A549 (cell line): Measurements from ENCODE around the gene OPHN1. TPM values are rescaled to one million over a fixed set of nuclear protein-coding genes. Genes with fewer than 3 reads are reported as not detected.
A peak's percentile ranks its signal among the peaks of the same experiment; 100 is the strongest.

ENCODE experiments used
- ATAC-seq, 2 experiments: fragments of 200-7000 bp in 1 of 2; fragments of >200 bp in 1 of 2; cut with Nextera tagmentation in 1 of 2; cut with Tn5 transposase in 1 of 2; 3 replicates each; pipeline versions ENCODE4 v1.8.0 to v1.9.1; 2018 to 2020; ENCODE audit warnings: mild to moderate bottlenecking in 1 of 2, moderate library complexity in 1 of 2
- CTCF ChIA-PET: fragments of 300-600 bp; sonication (Branson Sonifier 250); formaldehyde crosslinking; extraction: SDS; loops from one replicate; lab custom pipeline; 2021; ENCODE audit warnings: antibody characterized with exemption, inconsistent platforms; lab: Yijun Ruan, JAX
- POLR2A ChIA-PET: fragments of 350-600 bp; formaldehyde crosslinking; extraction: SDS; loops from one replicate; lab custom pipeline; 2021; ENCODE audit warnings: antibody characterized with exemption, inconsistent platforms; lab: Yijun Ruan, JAX
- DNase-seq, 2 experiments: peaks; one replicate each; pipeline versions ENCODE4 v3.0.0 to v3.0.0-alpha.2; 2011 to 2016; ENCODE audit warnings: low read depth in 1 of 2, low spot score in 1 of 2
- FAIRE-seq: peaks from 2 replicates; lab custom pipeline; 2011; peaks lifted over from hg19 to GRCh38; lab: Jason Lieb, UNC
- H3K27ac ChIP-seq, 2 experiments: fragments of >200 bp; sonication (Bioruptor Twin); formaldehyde crosslinking; 3 replicates each; pipeline ENCODE4 v1.5.1; 2016 to 2017
- H3K4me1 ChIP-seq: fragments of >200 bp; sonication (Bioruptor Twin); formaldehyde crosslinking; 3 replicates; pipeline ENCODE4 v1.6.1; 2016
- H3K4me2 ChIP-seq: fragments of >200 bp; sonication (Bioruptor Twin); formaldehyde crosslinking; 3 replicates; pipeline ENCODE4 v1.6.1; 2016
- H3K4me3 ChIP-seq: fragments of >200 bp; sonication (Bioruptor Twin); formaldehyde crosslinking; 3 replicates; pipeline ENCODE4 v1.5.1; 2016
- H3K9me3 ChIP-seq: fragments of >200 bp; sonication (Bioruptor Twin); formaldehyde crosslinking; 3 replicates; pipeline ENCODE4 v1.6.1; 2016
- CBX2 ChIP-seq: fragments of 200-600 bp; sonication (generic); IDR thresholded peaks from 2 replicates; pipeline ENCODE4 v1.6.1; 2016; ENCODE audit warnings: low read depth, mild to moderate bottlenecking, borderline replicate concordance
- CEBPB ChIP-seq, 2 experiments: fragments of >200 bp in 1 of 2; sonication (Bioruptor Twin) in 1 of 2; formaldehyde crosslinking in 1 of 2; IDR thresholded peaks; 2 replicates each; pipeline ENCODE4 v1.6.1; 2012 to 2016
- CHD4 ChIP-seq: fragments of 200-600 bp; sonication (generic); IDR thresholded peaks from 2 replicates; pipeline ENCODE4 v1.6.1; 2016; ENCODE audit warnings: antibody characterized with exemption, mild to moderate bottlenecking, borderline replicate concordance
- HEYL ChIP-seq: fragments of 250-450 bp; sonication (Bioruptor Pico); IDR thresholded peaks from 2 replicates; pipeline ENCODE4 v1.8.0; 2021; ENCODE audit warnings: mild to moderate bottlenecking, moderate library complexity
- HOXB13 ChIP-seq: fragments of 250-450 bp; sonication (Bioruptor Pico); IDR thresholded peaks from 2 replicates; pipeline ENCODE4 v1.5.0; 2020; ENCODE audit warnings: low read depth, mild to moderate bottlenecking, moderate library complexity
- JUN ChIP-seq, 2 experiments: fragments of >200 bp; sonication (Bioruptor Twin); formaldehyde crosslinking; IDR thresholded peaks; 2 replicates in 1 of 2; 3 replicates in 1 of 2; pipeline ENCODE4 v1.6.1; 2016 to 2017
- KDM1A ChIP-seq: fragments of 200-600 bp; sonication (generic); IDR thresholded peaks from 2 replicates; pipeline ENCODE4 v1.6.1; 2016; ENCODE audit warnings: low read depth, mild to moderate bottlenecking
- KDM5A ChIP-seq: fragments of 200-600 bp; sonication (generic); IDR thresholded peaks from 2 replicates; pipeline ENCODE4 v1.6.1; 2016; ENCODE audit warnings: antibody characterized with exemption, mild to moderate bottlenecking
- MAX ChIP-seq: IDR thresholded peaks from 2 replicates; pipeline ENCODE4 v1.6.1; 2012
- MYC ChIP-seq: IDR thresholded peaks from 2 replicates; pipeline ENCODE4 v1.6.1; 2012; ENCODE audit warnings: mild to moderate bottlenecking, inconsistent platforms, low read length, improper control_type of control experiment, borderline replicate concordance
- POLR2AphosphoS2 ChIP-seq: conservative IDR thresholded peaks from 2 replicates; pipeline ENCODE4 v1.6.1; 2012; ENCODE audit warnings: low read length, improper control_type of control experiment, inconsistent platforms
- RAD21 ChIP-seq, 2 experiments: fragments of >200 bp in 1 of 2; sonication (Bioruptor Twin) in 1 of 2; formaldehyde crosslinking in 1 of 2; IDR thresholded peaks in 1 of 2; conservative IDR thresholded peaks in 1 of 2; 2 replicates in 1 of 2; 3 replicates in 1 of 2; pipeline ENCODE4 v1.6.1; 2012 to 2018; ENCODE audit warnings: inconsistent platforms in 1 of 2
- REST ChIP-seq: fragments of 200-600 bp; sonication (generic); IDR thresholded peaks from 2 replicates; pipeline ENCODE4 v1.6.1; 2016; ENCODE audit warnings: antibody characterized with exemption, mild to moderate bottlenecking, moderate library complexity
- RFX5 ChIP-seq: fragments of 450-650 bp; IDR thresholded peaks from 2 replicates; pipeline ENCODE4 v1.7.1; 2014; ENCODE audit warnings: antibody characterized with exemption, mild to moderate bottlenecking, moderate library complexity
- SREBF2 ChIP-seq: fragments of 450-650 bp; IDR thresholded peaks from 2 replicates; pipeline ENCODE4 v1.6.1; 2014; ENCODE audit warnings: mild to moderate bottlenecking, moderate library complexity
- TFCP2L1 ChIP-seq: fragments of 250-450 bp; sonication (Bioruptor Pico); IDR thresholded peaks from 2 replicates; pipeline ENCODE4 v1.5.0; 2021; ENCODE audit warnings: mild to moderate bottlenecking
- USF2 ChIP-seq: fragments of 450-650 bp; IDR thresholded peaks from 2 replicates; pipeline ENCODE4 v1.6.1; 2014; ENCODE audit warnings: antibody characterized with exemption
- ZSCAN20 ChIP-seq: fragments of 250-450 bp; sonication (Bioruptor Pico); IDR thresholded peaks from 2 replicates; pipeline ENCODE4 v1.8.0; 2022; ENCODE audit warnings: mild to moderate bottlenecking, moderate library complexity
- WGBS: methylation state at CpG from one replicate; pipeline ENCODE4 v1.1.6; 2017; ENCODE audit errors: missing lambda C conversion rate; 5-methylcytosine and 5-hydroxymethylcytosine counted together
- polyA plus RNA-seq, 4 experiments: library from polyadenylated mRNA; depleted of rRNA in 3 of 4; stranded (reverse); fragments of >200 nt; fragmentation: RNase III in 1 of 4; extraction: RNeasy Plus Mini Kit Qiagen cat#74134 plus additional on column Dnase treatment in 1 of 4; gene quantifications; 2 replicates in 3 of 4; 3 replicates in 1 of 4; pipeline ENCODE4 v1.2.3, GENCODE V29; 2011 to 2017
- TF ChIP-seq, protein P1 (sequence below): fragments of >200 bp; sonication (Bioruptor Twin); formaldehyde crosslinking; IDR thresholded peaks from 3 replicates; pipeline ENCODE4 v1.6.1; 2016
- TF ChIP-seq, protein P2 (sequence below): fragments of 250-450 bp; sonication (Bioruptor Pico); IDR thresholded peaks from 2 replicates; pipeline ENCODE4 v1.5.0; 2021; ENCODE audit warnings: mild to moderate bottlenecking, moderate library complexity, borderline replicate concordance

OPHN1 gene
- polyA plus RNA-seq, 2 of the 4 experiments (the other 2 are of a cell fraction): 2.0 to 5.7 TPM

DNA sequence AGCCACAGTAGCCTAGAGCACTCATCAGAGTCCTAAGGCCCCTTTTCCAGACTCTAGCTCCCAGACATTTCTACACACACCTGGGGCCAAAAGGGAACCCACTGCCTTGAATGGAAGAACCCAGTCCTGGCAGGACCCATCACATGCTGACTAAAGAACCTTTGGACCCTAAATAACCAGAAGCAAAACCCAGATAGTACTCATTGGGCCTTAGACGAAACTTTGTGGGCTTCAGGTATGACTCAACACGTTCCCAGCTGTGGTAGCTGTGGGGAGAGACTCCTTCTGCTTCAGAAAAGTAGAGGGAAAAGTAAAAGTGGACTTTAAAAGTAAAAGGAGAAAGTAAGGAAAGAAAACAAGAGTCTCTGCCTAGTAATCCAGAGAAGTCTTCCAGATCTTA lies 311.5 kb downstream of the OPHN1 start:
- no peak overlapping the region for H3K4me2 ChIP-seq
- no peaks in the 10 kb centered on the region for H3K4me1 ChIP-seq
- WGBS: 56% methylated on average over 2 of the region's 2 CpGs
- peak; percentile 43 for FAIRE-seq
- POLR2A ChIA-PET: no interaction called here
- H3K27ac ChIP-seq: no peak overlapping the region
- ATAC-seq: no peak
- CTCF ChIA-PET: no interaction called here
- TF ChIP-seq HOXB13: no peak
- TF ChIP-seq HEYL: no peak
- TF ChIP-seq KDM1A: no peak
- TF ChIP-seq, protein P1, sequence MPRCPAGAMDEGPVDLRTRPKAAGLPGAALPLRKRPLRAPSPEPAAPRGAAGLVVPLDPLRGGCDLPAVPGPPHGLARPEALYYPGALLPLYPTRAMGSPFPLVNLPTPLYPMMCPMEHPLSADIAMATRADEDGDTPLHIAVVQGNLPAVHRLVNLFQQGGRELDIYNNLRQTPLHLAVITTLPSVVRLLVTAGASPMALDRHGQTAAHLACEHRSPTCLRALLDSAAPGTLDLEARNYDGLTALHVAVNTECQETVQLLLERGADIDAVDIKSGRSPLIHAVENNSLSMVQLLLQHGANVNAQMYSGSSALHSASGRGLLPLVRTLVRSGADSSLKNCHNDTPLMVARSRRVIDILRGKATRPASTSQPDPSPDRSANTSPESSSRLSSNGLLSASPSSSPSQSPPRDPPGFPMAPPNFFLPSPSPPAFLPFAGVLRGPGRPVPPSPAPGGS: no peak
- no peak for TF ChIP-seq CEBPB (IDR thresholded peaks at IDR 0.05)
- DNase-seq: no peak
- no peak overlapping the region for H3K4me3 ChIP-seq
- H3K9me3 ChIP-seq: no peaks in the 10 kb centered on the region

DNA sequence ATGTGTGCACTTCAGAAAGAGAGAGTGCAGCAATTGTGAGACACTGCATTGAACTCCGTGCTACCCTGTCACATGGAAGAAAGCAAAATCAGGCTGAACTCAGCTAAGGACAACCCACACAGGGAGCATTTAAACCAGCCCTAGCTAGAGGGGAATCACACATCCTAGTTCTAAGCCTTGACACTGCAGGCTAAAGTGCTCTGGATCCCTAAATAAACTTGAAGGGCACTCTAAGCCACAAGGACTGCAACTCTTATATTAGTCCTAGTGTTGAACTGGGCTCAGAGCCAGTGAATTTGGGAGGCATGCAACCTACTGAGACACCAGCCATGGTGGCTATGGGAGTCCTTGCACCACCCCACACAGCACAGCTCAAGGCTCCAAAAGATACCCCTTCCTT lies 311.9 kb downstream of the OPHN1 start:
- ChIA-PET POLR2A (no interaction called here), CTCF (no interaction called here)
- WGBS: 60% methylated on average over 1 of the region's 1 CpG
- Histone ChIP-seq H3K4me3 (no peak overlapping the region), H3K27ac (no peak overlapping the region), H3K4me2 (no peak overlapping the region), H3K4me1 (no peaks in the 10 kb centered on the region), H3K9me3 (no peaks in the 10 kb centered on the region)
- ATAC-seq (no peak), FAIRE-seq (no peak), DNase-seq (no peak)
- TF ChIP-seq TFCP2L1 (no peak), JUN (IDR thresholded peaks at IDR 0.05) (no peak), MYC (no peak), ZSCAN20 (CRISPR knock-in tag) (no peak), RFX5 (no peak), CHD4 (no peak)

DNA sequence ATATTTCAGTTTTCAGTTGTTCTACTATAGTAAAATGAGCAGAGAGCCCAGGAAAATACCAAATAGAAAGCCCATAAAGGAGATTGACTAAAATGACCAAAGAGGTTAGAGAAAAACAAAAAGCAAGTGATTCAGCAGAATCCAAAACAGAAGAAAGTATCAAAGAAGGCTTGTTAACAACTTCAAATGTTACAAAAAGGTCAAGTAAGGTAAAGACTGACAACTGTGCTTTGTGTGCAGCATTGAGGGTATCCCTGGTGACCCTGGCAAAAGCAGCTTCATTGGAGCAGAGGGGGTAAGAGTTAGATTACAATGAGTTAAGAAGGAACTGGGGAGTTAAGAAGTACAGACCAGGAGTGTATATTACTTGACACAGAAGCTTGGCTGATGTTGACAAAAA lies 317.9 kb downstream of the OPHN1 start:
- peak overlapping the region; percentile 55; the same call in 2 of the 3 replicates for H3K4me2 ChIP-seq
- no peaks in the 10 kb centered on the region for H3K9me3 ChIP-seq
- H3K4me1 ChIP-seq: peaks cover 15% of the 10 kb centered on the region
- CTCF ChIA-PET: no interaction called here
- no peak for TF ChIP-seq SREBF2
- TF ChIP-seq HEYL: no peak
- TF ChIP-seq KDM5A: no peak
- TF ChIP-seq RAD21 (conservative IDR thresholded peaks at IDR 0.05 in 1 of 2, IDR thresholded peaks at IDR 0.05 in 1 of 2): no peak
- no peak for TF ChIP-seq CHD4
- no peak for TF ChIP-seq USF2
- TF ChIP-seq, protein P2, sequence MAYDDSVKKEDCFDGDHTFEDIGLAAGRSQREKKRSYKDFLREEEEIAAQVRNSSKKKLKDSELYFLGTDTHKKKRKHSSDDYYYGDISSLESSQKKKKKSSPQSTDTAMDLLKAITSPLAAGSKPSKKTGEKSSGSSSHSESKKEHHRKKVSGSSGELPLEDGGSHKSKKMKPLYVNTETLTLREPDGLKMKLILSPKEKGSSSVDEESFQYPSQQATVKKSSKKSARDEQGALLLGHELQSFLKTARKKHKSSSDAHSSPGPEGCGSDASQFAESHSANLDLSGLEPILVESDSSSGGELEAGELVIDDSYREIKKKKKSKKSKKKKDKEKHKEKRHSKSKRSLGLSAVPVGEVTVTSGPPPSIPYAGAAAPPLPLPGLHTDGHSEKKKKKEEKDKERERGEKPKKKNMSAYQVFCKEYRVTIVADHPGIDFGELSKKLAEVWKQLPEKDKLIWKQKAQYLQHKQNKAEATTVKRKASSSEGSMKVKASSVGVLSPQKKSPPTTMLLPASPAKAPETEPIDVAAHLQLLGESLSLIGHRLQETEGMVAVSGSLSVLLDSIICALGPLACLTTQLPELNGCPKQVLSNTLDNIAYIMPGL (CRISPR knock-in tag): no peak
- no peak for TF ChIP-seq POLR2AphosphoS2
- no peak for TF ChIP-seq MAX
- TF ChIP-seq JUN (IDR thresholded peaks at IDR 0.05): no peak
- TF ChIP-seq REST: no peak
- no peak for TF ChIP-seq CBX2
- TF ChIP-seq KDM1A: no peak
- TF ChIP-seq, all 56 proteins: peak for 0
- ATAC-seq (no peak), FAIRE-seq (peak; percentile 61), DNase-seq (no peak)
- no peak overlapping the region for H3K4me3 ChIP-seq
- POLR2A ChIA-PET: no interaction called here
- peak overlapping the region in 1 of 2 experiments; percentile 50; a peak in 1 of 6 replicates for H3K27ac ChIP-seq
